Left renal pelvis (tissue), 4 donors: ENCODE measurements around the gene BICC1. TPM values are rescaled to one million over a fixed set of nuclear protein-coding genes. Genes with fewer than 3 reads are reported as not detected.

Experiments used
- DNase-seq, 4 donors: peaks; one replicate each; pipeline ENCODE4 v3.0.0-alpha.2; 2013; ENCODE audit warnings: low read depth in 4 of 4, low spot score in 3 of 4
- polyA plus RNA-seq, 4 donors: library from polyadenylated mRNA; unstranded; fragments of 120-200 nt; gene quantifications; one replicate each; pipeline ENCODE4 v1.2.1, GENCODE V29; 2013; ENCODE audit not compliant: insufficient read length in 4 of 4

The BICC1 gene
- polyA plus RNA-seq, 4 donors = 48.7 to 90.2 (median 84.7) TPM

- no peak for DNase-seq
Measured at GRCh38 chr10:58740620-58741369, 228.1 kb downstream of the BICC1 start.

- DNase-seq = no peak
Measured at GRCh38 chr10:58741673-58742072, 229.0 kb downstream of the BICC1 start.

- DNase-seq = no peak
Measured at GRCh38 chr10:58742141-58742540, 229.5 kb downstream of the BICC1 start.

- DNase-seq = no peak
Measured at GRCh38 chr10:58743466-58744115, 230.9 kb downstream of the BICC1 start.

GRCh38 chr10:58746474-58747185, 234.0 kb downstream of the BICC1 start:
- DNase-seq = no peak

- DNase-seq = no peak
Measured at GRCh38 chr10:58747687-58748086, 235.0 kb downstream of the BICC1 start.

GRCh38 chr10:58752665-58753064, 240.0 kb downstream of the BICC1 start:
- DNase-seq = no peak

GRCh38 chr10:58753425-58753824, 240.8 kb downstream of the BICC1 start:
- no peak for DNase-seq

- no peak for DNase-seq
Measured at GRCh38 chr10:58754469-58755339, 242.0 kb downstream of the BICC1 start.

GRCh38 chr10:58755340-58755610, 242.6 kb downstream of the BICC1 start:
- no peak for DNase-seq

GRCh38 chr10:58755677-58756076, 243.0 kb downstream of the BICC1 start:
- no peak for DNase-seq

- no peak for DNase-seq
Measured at GRCh38 chr10:58756130-58756719, 243.6 kb downstream of the BICC1 start.

- no peak for DNase-seq
Measured at GRCh38 chr10:58757352-58758065, 244.8 kb downstream of the BICC1 start.

GRCh38 chr10:58758321-58758720, 245.6 kb downstream of the BICC1 start:
- DNase-seq = no peak

GRCh38 chr10:58764087-58764747, 251.5 kb downstream of the BICC1 start:
- no peak for DNase-seq

GRCh38 chr10:58765910-58766309, 253.2 kb downstream of the BICC1 start:
- no peak for DNase-seq

GRCh38 chr10:58767652-58768051, 255.0 kb downstream of the BICC1 start:
- no peak for DNase-seq

GRCh38 chr10:58771863-58772262, 259.2 kb downstream of the BICC1 start:
- DNase-seq = no peak

GRCh38 chr10:58772758-58773157, 260.1 kb downstream of the BICC1 start:
- DNase-seq = no peak
